ENCODE measurements around the gene CMKLR1.

CMKLR1 gene

GRCh38 chr12:108335349-108336119 lies 3.6 kb downstream of the CMKLR1 start:
- no peak for DNase-seq

DNA sequence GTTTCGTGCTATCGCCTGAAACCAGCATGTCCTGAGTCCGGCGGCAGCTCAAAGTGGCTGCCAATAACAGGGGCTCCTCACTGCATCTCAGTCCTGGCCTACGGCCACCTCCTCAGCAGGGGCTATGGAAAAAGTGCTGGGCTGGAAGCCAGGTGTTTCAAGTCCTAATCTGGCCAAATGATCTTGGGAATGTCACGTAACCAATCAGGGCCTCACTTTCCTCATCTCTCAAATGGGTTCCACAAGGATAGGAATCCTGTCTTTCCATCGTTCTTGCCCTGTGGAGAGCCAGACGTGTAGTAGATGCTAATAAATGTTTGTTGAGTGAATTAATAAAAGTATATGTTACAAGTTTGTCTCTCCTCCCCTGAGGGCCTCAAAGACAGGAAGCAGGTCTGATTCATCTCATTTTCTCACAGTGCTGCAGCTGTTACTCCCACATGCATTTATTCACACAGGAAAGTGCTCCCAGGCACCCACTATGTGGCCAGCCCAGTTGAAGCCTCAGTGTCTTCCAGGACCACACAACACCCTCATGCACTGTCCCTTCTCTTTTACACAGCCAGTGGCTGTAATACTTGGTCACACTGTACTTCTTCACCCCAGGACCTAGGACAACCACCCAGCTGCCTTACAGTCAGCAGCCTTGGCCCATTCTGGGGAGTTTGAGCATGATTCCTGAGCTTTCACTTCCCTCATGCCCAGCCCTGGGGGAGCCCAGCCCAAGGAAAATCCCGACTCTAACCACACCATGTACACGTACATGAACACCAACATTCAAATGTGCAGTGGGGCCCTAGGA lies 5.0 kb downstream of the CMKLR1 start:
- no peak for DNase-seq

DNA sequence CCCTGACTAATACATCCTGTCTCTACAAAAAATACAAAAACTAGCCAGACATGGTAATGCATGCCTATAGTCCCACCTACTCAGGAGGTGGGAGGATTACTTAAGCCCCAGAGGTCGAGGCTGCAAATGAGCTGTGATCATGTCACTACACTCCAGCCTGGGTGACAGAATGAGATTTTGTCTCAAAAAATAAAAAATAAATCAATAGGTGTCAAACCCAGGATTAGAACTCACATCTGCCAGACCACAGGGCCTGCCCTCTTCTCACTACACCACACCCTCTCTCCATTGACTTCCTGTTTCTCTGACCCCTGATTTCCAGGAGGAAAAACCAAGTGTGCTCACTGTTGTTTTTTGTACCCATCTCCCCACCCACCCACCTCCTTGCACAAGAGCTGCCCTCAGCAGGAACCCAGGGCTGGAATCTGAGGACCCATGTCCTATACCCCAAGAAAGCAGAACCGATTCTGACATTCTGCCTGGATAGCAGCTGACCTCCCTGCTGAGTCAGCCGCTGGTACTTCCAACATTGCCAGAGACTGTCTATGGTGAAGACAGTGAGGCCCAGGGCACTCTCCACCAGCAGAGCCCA lies 6.2 kb downstream of the CMKLR1 start:
- no peak for DNase-seq

- DNase-seq, result no peak
These were observed 10.7 kb downstream of the CMKLR1 start for GRCh38 chr12:108328420-108328819.

DNA sequence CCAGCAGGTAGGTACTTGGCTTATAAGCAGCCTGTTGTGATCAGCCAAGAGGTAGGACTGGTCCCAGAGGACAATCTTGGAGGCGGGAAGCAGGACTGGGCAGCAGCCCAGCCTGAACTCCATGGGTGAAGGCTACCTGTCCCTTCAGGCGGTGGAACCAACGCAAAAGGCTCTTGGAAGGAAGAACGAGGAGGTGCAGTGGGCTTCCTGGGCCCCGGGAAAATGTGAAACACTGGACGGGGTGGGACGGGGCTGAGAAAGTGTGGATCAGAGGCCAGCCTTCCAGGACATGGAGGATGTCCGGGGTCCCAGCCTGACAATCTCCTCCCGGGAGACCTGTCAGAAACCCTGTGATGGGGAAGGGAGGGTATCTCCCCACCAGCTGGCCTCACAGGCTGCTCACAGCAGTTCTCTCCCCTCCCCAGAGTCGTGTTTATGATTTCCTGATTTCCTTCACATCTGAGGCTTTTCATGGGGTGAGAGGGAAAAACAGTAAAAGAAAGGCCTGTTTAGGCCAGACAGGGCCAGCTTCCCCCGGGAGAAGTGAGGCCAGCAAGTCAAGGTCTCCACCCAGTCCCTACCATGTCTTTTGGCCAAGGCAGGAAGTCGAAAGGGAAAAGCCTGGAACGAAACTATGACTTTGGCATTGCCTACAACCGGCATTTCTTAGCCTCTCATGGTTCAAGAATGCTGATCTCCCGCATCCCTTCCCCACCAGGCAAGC lies 11.3 kb downstream of the CMKLR1 start:
- no peak for DNase-seq

DNA sequence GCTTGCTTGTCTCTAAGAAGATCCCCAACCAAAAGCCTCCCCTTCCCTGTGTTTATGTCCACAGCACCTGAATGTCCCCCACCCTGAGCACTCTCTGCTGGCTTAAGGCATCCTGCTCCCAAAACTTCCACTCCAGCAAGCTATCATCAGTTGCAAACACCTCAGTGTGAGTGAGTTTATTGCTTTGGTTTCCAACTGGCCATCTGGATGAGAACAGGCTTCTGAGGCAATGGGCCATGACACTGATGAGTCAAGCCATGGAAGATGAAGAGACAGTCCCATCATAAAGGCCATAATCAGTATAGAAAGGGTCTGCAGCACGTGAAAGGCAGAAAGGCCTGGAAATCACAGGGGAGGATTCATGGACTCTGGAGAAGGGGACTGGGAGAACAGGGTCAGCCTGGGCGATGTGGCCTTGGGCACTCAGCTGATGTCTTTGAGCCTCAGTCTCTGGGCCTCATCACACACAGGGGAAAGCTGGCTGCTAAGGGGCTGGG lies 12.8 kb downstream of the CMKLR1 start:
- DNase-seq, result no peak

- DNase-seq, result no peak
These were observed 13.6 kb downstream of the CMKLR1 start for GRCh38 chr12:108325549-108325948.

GRCh38 chr12:108325018-108325358 lies 14.1 kb downstream of the CMKLR1 start:
- DNase-seq, result no peak

DNA sequence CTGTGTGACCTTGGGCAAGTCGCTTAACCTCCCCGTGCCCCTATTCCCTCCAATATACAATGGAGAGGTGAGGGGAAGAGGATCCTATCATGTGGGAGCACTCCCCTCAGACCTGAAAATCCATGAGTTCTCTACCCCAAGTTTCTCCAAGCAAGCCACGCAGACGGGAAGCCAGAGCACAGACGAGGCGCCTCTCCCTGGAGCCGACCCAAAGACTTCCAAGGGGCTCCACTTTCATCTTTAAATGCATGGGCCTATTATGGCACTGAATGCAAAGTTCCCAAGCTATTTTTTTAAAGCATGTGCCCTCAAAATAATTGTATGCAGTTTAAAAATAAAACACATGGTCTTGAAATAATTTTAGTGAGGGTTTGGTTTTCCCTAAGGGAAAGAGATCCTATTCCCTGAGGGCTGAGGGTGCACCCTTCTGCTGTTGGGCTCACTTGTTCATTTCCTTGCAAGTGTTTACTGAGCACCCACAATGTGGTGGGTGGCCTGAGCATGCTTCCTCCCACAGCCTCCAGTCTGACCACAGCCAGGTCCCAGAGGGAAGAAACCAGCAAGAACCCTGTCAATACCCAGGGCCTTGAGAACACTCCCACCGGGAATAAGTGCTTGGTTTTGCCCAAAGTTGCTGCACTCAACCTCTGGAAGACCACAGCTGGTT lies 14.6 kb downstream of the CMKLR1 start:
- DNase-seq, result no peak

GRCh38 chr12:108323581-108323980 lies 15.5 kb downstream of the CMKLR1 start:
- no peak for DNase-seq

DNA sequence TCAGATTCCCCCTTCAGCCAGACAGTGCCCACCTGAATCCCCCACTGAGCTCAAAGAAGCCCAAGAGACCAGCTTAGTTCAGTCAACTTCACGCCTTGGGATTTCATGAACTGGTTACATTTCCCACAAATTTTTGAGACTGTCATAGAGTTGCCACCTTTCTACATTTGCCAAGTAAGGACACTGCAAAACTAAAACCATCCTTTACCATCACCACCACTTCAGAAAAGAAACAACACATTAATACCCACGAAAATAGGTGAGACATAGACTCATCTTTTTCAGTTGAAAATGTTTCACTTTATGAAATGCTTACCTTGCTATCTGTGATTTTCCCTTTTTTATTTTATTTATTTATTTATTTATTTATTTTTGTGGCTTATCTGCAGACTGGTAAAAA lies 16.1 kb downstream of the CMKLR1 start:
- DNase-seq, result no peak

- no peak for DNase-seq
These were observed 17.4 kb downstream of the CMKLR1 start for GRCh38 chr12:108321688-108322087.

DNA sequence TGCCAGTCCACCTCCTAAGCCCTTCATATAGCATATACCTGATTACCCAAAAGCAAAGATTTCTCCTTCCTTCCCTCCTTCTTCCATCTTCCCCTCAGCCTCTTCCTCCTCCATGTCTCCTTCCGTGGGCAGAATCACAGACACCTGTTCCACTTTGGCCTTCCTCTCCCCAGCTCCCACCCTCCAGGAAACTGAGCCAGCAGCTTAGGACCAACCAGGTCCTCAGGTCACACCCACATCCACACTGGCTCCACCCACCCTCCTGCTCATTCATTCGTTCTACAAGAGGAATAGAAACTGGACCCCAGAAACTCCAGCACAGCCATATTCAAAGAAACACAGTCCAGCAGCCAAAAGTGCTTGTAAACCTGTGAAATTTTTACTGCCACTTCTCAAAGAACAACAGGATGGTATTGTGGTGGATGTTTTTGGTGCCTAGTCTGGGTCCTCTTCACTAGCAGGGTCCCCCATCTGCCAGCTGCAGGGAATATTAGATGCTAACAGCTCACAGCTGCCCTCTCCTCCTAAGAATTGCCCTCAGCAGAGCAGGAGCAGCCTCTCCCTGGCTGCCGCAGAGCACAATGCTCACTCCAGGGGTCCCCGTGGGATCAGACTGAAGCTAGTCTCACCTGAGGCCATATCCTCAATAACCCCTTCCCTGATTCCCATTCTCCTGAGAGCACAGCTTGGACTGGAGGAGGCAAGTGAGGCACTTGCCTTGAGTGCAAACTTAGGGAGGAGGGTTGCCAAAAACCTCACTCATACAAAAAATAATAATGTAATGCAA lies 18.4 kb downstream of the CMKLR1 start:
- peak; percentile 8 for DNase-seq

GRCh38 chr12:108319277-108320234 lies 19.6 kb downstream of the CMKLR1 start:
- no peak for DNase-seq

DNA sequence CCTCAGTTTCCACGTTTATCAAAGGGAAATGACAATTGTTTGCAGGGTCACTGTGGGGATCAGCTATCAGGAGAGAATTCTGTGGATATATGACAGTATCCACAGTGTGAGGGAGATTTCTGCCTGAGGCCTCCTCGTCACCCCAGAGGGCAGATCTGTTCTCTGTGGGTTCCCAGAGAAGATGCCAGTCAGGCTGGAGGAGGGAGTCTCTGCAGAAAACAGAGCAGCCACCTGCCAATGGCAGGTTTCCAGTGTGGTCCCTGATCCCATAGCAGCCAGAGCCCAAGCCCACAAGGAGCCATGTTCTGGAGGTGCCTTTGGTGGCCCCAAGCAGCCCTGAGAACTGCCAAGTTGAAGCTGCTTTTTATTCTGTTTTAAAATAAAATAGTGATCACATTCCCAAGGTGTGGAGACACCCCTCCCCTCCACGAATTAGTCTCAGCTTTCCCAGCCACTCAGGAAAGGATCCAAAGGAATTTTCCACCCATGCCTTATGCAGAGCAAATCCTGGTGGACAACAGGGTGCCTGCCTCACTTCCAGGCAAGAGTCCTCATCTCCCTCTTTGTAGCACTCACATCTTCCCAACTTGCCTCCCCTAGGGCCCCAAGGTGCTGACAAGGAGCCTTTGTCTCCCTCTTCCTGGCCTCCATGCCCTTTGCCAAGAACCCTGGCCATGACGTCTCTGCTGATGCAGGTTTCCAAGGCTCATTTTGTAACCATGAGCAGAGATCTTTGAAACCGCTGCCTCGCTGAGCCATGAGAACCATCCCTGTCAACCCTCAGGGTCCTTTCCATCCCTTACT lies 20.4 kb downstream of the CMKLR1 start:
- no peak for DNase-seq

GRCh38 chr12:108317308-108318234 lies 21.5 kb downstream of the CMKLR1 start:
- no peak for DNase-seq

DNA sequence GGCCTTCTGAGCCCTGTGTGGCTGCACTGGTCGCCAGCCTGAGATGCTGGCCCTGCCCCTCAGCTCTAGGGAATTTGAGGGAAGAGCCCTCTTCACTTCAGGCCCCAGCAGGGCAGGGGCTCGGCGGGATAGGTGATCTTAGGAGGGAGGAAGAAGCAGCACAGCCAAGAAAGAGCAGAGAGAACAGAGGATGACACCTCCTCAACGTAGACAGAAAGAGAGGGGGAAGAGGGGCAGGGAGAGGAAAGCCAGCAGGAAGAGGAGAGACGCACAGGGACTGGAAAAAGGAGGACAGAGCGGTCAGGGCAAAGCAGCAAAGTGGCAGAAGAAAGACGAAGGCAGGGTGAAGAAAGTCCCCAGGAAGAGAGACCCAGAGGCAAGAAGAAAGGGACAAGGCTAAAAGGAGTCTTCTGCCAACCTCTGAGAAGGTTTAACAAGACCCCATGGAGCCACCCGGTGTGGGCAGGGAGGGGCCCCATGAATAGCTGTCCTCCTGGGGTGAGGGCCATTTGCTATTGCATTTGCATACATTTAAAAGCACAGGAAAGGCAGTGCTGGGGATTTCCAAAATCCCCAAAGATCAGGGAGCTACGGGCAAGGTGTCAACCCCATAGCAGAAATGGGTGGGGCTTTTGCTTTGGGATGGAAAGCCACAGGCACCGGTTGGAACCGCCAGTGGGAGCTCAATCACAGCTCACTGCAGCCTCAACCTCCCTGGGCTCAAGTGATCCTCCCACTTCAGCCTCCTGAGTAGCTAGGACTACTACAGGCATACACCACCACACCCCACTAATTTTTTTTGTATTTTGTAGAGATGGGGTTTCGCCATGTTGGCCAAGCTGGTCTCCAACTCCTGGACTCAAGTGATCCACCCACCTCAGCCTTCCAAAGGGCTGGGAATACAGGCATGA lies 22.7 kb downstream of the CMKLR1 start:
- DNase-seq, result no peak
